Glomerular visceral epithelial cell (primary cell): ENCODE results near the gene PIK3IP1.
"Not testable (repeated sequence)": the region's sequence is repeated elsewhere in the genome, so short reads cannot be mapped to it uniquely, and the experiment has no call there.

Experiments used
- DNase-seq: peaks from one replicate; pipeline ENCODE4 v3.0.0-alpha.2; 2016; ENCODE audit errors: extremely low spot score

Gene PIK3IP1

GRCh38 chr22:31248965-31249958 is 43.0 kb downstream of the PIK3IP1 start:
- DNase-seq = no peak

GRCh38 chr22:31248138-31248745 is 44.0 kb downstream of the PIK3IP1 start:
- peak; percentile 87 for DNase-seq

- no peak for DNase-seq
Observed at GRCh38 chr22:31247726-31248125, 44.6 kb downstream of the PIK3IP1 start.

- DNase-seq = no peak
Observed at GRCh38 chr22:31246687-31247086, 45.6 kb downstream of the PIK3IP1 start.

- DNase-seq = not testable (repeated sequence)
Observed at GRCh38 chr22:31245998-31246397, 46.3 kb downstream of the PIK3IP1 start.

- no peak for DNase-seq
Observed at GRCh38 chr22:31244943-31245451, 47.3 kb downstream of the PIK3IP1 start.

- peak; percentile 75 for DNase-seq
Observed at GRCh38 chr22:31244046-31244942, 48.0 kb downstream of the PIK3IP1 start.

- DNase-seq = peak; percentile 46
Observed at GRCh38 chr22:31243339-31244045, 48.8 kb downstream of the PIK3IP1 start.

GRCh38 chr22:31241936-31242335 is 50.4 kb downstream of the PIK3IP1 start:
- DNase-seq = no peak

- peak; percentile 38 for DNase-seq
Observed at GRCh38 chr22:31241200-31241599, 51.1 kb downstream of the PIK3IP1 start.

GRCh38 chr22:31239771-31240370 is 52.4 kb downstream of the PIK3IP1 start:
- no peak for DNase-seq

- no peak for DNase-seq
Observed at GRCh38 chr22:31238057-31238456, 54.2 kb downstream of the PIK3IP1 start.

GRCh38 chr22:31236044-31236443 is 56.2 kb downstream of the PIK3IP1 start:
- DNase-seq = not testable (repeated sequence)

- no peak for DNase-seq
Observed at GRCh38 chr22:31235081-31235480, 57.2 kb downstream of the PIK3IP1 start.

GRCh38 chr22:31233001-31233400 is 59.3 kb downstream of the PIK3IP1 start:
- DNase-seq = no peak
